AG10803 (cell line): ENCODE results near the gene SASH1.
A peak's percentile ranks its signal among the peaks of the same experiment; 100 is the strongest.

Experiments used
- DNase-seq: peaks from one replicate; pipeline ENCODE4 v3.0.0; 2010; ENCODE audit warnings: low read depth
- H3K4me3 ChIP-seq: 2 replicates; pipeline ENCODE4 v1.5.1; 2011; ENCODE audit warnings: mild to moderate bottlenecking, low read length, control low read depth
- CTCF ChIP-seq: conservative IDR thresholded peaks from 2 replicates; pipeline ENCODE4 v1.5.1; 2011; ENCODE audit warnings: mild to moderate bottlenecking, low read length, control low read depth, inconsistent platforms

Gene SASH1

GRCh38 chr6:148572676-148573335, 230.2 kb downstream of the SASH1 start:
- no peak overlapping the region for H3K4me3 ChIP-seq
- no peak for DNase-seq
- TF ChIP-seq CTCF = no peak

- no peak for DNase-seq
- no peak overlapping the region for H3K4me3 ChIP-seq
- TF ChIP-seq CTCF = no peak
These were observed 231.3 kb downstream of the SASH1 start for GRCh38 chr6:148573922-148574321.

- H3K4me3 ChIP-seq = no peak overlapping the region
- peak; percentile 84 for DNase-seq
- peak; percentile 100 for TF ChIP-seq CTCF
These were observed 235.2 kb downstream of the SASH1 start for GRCh38 chr6:148577687-148578488.

- no peak overlapping the region for H3K4me3 ChIP-seq
- DNase-seq = no peak
- no peak for TF ChIP-seq CTCF
These were observed 235.8 kb downstream of the SASH1 start for GRCh38 chr6:148578489-148578814.

- H3K4me3 ChIP-seq = no peak overlapping the region
- TF ChIP-seq CTCF = no peak
- DNase-seq = no peak
These were observed 236.4 kb downstream of the SASH1 start for GRCh38 chr6:148578837-148579565.

- no peak overlapping the region for H3K4me3 ChIP-seq
- DNase-seq = no peak
- no peak for TF ChIP-seq CTCF
These were observed 237.8 kb downstream of the SASH1 start for GRCh38 chr6:148580442-148580841.
